NCI-H187 treated with DMSO at 0.1 percent for 48 hours (cell line): ENCODE results near the gene PLA1A.
"Not testable (repeated sequence)": the region's sequence is repeated elsewhere in the genome, so short reads cannot be mapped to it uniquely, and the experiment has no call there.

Experiments used
- DNase-seq: peaks from one replicate; lab custom pipeline; 2025; lab: John Stamatoyannopoulos, UW

PLA1A gene

DNA sequence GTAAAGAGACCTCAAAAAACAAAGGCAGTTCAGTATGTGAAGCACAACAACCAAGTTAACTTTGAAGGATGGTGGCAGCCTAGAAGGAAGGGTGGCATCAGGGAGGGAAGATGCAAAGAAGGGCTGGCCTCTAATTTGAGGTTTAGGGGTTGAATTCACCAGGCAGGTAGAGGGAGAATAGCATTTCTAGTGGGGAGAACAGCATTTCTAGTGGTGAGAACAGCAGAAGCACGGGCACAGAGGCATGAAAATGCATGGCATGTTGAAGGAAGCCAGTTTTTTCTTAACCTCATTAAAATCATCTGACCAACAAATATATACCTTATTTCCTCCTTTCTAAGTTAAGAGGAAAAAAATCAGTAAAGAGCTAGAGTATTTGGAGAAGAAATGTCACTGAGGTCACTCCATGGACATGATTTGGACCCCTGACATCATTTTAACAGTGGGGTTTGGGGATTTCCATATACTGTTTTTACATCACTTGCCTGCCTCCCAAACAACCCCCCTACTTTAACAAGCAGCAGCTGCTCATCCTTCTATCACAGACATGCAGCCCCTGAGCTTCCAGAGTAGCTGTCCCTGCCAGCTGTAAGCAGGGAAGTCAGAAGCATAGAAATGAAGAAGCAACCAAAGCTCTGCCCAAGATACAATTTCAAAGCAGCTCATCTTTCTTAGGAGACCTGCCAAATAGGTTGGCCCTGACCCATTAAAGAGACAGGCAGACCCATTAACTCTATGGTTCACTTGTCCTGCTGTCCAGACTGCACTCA, 65.1 kb downstream of the PLA1A start:
- no peak for DNase-seq

DNA sequence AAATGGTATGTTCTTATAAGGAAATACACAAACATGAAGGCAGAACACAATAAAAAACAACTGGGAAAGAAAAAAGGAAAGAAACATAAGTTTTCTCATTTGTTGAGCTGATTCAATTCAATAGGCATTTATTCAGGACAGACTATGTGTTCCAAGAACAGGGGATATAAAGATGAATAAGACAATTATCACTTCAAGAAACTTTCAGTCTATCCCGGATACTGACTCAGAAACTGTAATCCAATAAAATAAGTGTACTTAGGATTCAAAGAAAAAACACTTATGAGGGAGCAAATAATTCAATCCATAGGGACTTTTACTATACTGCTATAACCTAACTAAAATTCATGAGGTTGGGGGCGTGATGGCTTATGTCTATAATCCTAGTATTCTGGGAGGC, 66.2 kb downstream of the PLA1A start:
- DNase-seq, result no peak

DNA sequence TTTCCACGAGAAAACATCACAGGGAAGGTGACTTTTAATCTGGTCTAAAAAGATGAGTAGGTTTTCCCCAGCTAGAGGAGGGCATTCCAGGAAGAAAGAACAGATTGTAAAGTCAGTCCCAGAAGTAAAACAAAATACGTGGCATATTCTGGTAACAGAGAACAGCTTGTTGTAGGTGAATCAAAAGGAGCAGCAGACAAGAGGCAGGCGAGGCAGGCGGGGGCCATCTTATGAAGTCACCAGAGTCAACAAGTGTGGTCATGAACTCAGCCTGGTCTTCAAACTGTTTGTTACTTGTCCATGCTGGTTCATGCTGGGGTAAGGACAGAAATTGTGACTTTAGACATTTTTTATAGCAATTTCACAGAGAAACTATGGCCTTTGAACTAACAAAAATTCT, 66.7 kb downstream of the PLA1A start:
- DNase-seq, result no peak

DNA sequence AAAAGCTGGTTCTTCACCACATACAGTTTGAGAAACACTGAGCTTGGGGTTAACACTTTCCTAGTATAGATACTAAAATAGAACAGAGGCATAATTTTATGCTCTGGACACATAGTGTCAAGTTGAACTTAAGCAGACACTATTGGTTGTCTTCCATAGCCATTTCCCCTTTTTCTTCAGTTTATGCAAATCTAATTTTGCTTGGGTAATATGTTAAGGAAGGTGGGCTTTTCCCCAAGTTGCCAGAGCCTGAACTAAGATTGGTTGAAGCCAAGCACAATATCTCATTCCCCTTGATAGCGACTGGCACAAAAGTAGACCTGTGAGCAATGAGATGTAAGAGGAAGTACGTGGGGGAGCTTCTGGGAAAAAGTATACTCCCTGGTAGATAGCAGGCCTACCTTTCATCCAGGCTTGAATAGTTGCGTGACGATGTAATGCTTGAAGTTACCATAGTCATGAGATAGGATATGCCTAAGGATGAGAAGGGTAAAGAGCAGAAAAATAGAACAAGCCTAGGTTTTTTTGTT, 67.2 kb downstream of the PLA1A start:
- DNase-seq, result no peak

DNA sequence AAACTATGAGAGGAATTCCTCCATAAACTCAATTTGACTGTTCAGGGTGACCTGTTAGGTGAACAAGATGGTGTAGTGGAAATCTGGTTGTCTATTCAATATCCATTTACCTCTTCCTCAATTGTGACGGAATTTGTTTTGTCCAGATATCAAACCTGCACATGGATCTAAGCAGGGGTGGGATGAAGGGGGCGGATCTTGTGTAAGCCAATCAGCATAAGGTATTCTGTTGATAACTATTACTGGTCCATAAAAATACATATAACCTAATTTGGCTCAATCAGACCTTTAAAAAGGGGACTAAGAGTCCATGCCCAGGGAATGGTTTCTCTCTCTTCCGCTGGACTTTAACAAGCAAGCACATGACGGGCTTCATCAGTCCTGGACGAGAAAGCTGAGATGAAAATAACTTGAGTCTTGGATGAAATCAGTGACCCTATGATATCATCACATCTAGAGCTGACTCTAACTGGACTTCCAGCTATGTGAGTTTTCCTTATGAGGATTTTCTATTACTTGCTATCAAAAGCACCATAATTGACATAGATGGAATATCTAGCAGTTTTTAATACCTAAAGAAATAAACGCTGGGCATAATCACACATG, 68.4 kb downstream of the PLA1A start:
- no peak for DNase-seq

DNA sequence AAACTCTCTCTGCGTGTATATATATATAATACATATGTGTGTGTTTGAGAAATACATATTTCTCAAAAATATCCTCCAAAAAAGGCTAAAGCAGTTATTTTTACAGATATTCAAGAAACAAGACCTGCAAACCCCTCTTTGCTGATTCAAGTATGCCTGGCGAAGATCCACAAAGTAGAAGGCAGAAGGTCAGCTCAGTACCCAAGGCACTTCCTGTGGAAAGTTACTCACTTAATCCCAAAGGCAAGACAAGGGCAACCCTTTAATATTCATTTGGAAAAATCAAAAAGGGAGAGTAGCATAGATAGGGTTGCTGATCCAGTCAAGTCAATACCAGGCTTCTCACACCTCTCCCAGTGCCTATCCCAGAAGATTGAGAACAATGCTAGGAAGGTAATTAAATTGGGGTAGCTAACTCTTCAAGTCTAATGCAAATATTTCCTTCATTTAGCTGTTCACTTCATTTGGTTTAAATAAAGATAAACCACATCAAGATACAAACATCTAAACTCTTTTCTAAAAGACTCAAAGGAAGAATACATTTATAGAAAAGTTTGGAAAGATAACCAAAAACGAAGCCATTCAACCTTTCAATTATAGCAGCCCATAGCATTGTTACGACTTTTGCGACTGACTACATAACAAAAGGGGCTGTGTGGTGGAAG, 72.4 kb downstream of the PLA1A start:
- no peak for DNase-seq

DNA sequence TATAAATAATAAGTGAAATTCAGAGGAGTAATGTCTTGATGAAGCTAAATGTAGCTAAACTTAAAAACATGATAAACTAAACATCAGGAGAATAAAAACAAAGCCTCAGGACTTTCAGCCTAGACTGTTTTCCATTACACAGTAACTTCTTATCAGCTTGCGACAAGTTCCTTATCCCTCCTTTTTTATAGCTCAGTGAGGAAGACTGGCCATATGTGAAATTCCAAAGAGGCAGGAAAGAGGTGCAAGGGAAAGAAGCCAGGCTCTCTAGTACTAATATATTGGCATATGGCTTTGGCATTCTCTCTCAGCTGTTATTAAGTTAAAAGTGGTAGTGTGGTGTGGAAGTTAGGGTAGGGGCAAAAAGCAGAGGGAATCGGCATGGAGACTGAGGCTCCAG, 75.1 kb downstream of the PLA1A start:
- no peak for DNase-seq

DNA sequence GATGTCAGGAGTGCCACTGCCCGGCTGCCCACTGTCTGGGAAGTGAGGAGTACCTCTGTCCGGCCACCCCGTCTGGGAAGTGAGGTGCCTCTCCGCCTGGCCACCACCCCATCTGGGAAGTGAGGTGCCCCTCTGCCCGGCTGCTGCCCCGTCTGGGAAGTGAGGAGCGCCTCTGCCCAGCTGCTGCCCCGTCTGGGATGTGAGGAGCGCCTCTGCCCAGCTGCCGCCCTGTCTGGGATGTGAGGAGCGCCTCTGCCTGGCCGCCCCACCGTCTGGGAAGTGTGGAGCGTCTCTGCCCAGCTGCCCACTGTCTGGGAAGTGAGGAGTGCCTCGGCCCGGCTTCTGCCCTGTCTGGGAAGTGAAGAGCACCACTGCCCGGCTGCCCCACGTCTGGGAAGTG, 76.2 kb downstream of the PLA1A start:
- no peak for DNase-seq

DNA sequence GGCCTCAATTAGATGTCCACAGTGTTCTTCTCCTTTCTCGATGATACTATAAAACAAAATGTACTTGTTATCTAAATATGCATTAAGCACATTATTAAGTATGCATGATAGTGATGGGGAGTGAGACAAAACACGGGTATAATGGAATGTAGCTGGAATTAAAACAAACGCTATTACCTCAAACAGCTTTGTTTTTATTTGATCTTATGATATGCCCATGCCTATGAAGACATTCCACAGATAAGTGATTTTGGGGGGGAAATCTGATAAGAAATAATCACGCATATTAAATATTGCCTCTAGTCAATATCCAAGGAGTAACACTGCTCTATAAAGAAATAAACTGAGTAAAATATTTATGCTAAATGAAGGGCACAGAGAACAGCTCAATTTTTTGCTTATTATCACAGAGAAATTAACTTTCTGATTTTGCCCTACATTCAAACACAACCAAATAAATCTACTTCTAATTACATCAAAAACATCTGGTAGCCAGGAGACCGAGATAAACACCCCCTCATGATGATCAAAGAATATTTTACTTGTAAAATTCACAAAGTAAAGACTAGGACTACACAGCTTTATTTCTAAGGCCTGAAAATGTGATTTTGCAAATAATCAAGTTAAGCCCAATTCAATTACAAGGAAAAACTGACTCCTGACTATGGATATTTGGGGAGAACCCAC, 77.6 kb downstream of the PLA1A start:
- DNase-seq, result no peak

DNA sequence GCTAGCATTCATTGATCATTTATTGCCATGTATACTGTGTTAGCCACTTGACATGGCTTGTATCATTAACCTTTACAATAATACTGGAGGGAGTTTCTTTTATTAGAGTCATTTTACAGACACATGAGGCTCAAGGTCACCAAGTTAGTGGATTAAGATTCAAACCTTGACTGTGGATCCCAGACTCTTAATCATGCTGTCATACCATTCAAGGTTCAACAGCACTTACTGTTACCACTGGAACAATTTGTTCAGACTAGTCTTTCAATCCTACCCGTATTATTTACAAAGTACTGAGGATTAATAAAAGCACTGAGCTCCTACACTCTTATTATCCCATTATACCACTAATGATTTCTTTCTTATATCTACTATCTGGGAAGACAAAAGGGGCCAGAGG, 78.3 kb downstream of the PLA1A start:
- no peak for DNase-seq

DNA sequence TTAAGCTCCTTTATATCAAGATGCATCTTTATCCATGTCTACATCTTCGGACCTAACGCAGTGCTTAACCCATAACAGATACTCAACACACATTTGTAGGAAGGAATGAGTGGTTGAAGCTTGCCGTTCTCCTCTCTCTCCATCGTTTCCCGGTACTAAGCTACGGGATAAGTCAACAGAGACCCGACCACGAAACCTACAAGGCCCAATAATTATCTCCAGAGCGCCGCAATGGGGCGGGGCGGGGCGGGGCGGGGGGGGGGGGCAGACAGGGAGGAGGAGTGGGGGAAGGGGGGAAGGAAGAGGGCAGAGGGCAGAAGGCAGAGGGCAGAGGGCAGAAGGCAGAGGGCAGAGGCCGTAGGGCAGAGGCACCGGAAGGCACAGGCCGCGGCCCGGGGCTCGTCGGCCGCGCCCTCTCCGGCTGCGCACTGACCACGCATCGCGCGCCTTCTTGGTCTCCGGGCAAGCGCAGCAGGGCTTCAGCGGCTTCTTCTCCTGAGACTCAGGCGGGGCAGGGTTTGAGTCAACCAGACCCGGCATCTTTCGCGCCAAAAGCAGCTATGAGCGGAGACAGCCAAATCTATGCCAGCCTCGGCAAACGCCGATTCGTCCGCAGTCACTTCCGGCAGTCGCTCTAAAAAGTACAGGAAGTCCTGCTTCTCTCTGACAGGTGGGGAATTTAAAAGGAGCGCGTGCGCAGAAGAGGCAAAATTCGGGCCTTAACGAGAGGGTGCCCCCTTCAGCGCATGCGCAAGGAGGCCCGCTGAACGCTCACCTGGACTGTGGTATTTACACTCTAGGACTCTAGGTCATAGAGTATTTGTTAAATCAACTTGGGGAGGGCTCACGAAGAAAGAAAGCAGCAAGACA, 79.3 kb downstream of the PLA1A start, which contains the start of gene COX17:
COX17 (minus strand) TSS at position 636 of the 870 bp plus-strand sequence; CDS start at position 540, 96 bp downstream.
- peak; percentile 95 for DNase-seq

DNA sequence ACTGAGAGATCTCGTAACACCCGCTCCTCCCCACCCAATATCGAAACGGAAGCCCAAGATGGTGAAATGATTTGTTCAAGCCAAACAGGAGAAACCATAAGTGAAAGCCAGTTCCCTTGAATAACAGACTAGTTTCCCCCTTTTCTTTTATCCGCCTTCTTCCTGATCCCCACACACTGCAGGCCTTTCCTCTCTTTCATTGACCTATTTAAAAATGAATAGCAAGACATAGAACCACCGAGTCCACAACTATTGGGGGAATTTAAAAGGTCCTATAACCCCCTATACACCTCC, 79.9 kb downstream of the PLA1A start:
- DNase-seq, result no peak

DNA sequence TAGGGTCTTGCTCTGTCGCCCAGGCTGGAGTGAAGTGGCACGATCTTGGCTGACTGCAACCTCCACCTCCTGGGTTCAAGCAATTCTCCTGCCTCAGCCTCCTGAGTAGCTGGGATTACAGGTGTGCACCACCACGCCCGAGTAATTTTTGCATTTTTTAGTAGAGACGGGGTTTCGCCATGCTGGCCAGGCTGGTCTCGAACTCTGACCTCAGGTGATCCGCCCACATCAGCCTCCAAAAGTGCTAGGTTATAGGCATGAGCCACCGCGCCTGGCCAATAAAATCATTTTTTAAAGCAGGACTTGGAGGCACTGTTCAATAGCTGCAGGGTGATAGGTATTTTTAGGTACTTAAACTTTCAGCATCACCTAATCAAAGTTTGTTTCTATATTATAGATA, 80.5 kb downstream of the PLA1A start:
- DNase-seq, result not testable (repeated sequence)
